ENCODE measurements around the gene PER2. TPM values are rescaled to one million over a fixed set of nuclear protein-coding genes. Genes with fewer than 3 reads are reported as not detected.

Gene PER2
- total RNA-seq, 4 donors from 2014 or later = 24.3 to 105 (median 85.9) TPM

- Histone ChIP-seq H3K4me1 (peaks cover 7% of the 10 kb centered on the region), H3K27ac (no peak overlapping the region), H3K4me3 (no peak overlapping the region), H3K27me3 (no peaks in the 10 kb centered on the region), H3K9me3 (no peaks in the 10 kb centered on the region), H3K36me3 (peaks cover 96% of the 10 kb centered on the region)
- TF ChIP-seq POLR2A (IDR thresholded peaks at IDR 0.05) (no peak), CTCF (IDR thresholded peaks at IDR 0.05) (no peak), POLR2AphosphoS5 (IDR thresholded peaks at IDR 0.05) (no peak), EP300 (IDR thresholded peaks at IDR 0.05) (no peak)
- 92% methylated on average over 12 of the region's 15 CpGs for WGBS
- DNase-seq (ENCODE audit: low spot score in 2 of 2) = no peak
Observed at GRCh38 chr2:238257786-238258700, 30.4 kb downstream of the PER2 start.

- WGBS = 76% methylated on average over 15 of the region's 18 CpGs
Observed at GRCh38 chr2:238256594-238257104, 31.8 kb downstream of the PER2 start.

GRCh38 chr2:238256111-238256510 is 32.3 kb downstream of the PER2 start:
- TF ChIP-seq CTCF (IDR thresholded peaks at IDR 0.05) = no peak
- WGBS = 90% methylated on average over 6 of the region's 6 CpGs
- Histone ChIP-seq H3K4me3 (no peak overlapping the region), H3K36me3 (peaks cover 97% of the 10 kb centered on the region), H3K9me3 (no peaks in the 10 kb centered on the region), H3K27me3 (no peaks in the 10 kb centered on the region), H3K27ac (no peak overlapping the region), H3K4me1 (no peaks in the 10 kb centered on the region)
- no peak for DNase-seq (ENCODE audit: low spot score in 2 of 2)

More at GRCh38 chr2:238256594-238257104, 31.8 kb downstream of the PER2 start:
- Histone ChIP-seq H3K4me3 (no peak overlapping the region), H3K27ac (no peak overlapping the region), H3K9me3 (no peaks in the 10 kb centered on the region), H3K4me1 (no peaks in the 10 kb centered on the region), H3K27me3 (no peaks in the 10 kb centered on the region), H3K36me3 (peaks cover 97% of the 10 kb centered on the region)
- TF ChIP-seq CTCF (IDR thresholded peaks at IDR 0.05) (peak; percentile 49 to 86), POLR2A (IDR thresholded peaks at IDR 0.05) (no peak), POLR2AphosphoS5 (IDR thresholded peaks at IDR 0.05) (peak in 1 of 3 donors; percentile 9)
- peak in 1 of 2 donors; percentile 79 for DNase-seq (ENCODE audit: low spot score in 2 of 2)

GRCh38 chr2:238255636-238256035 is 32.8 kb downstream of the PER2 start:
- TF ChIP-seq CTCF (IDR thresholded peaks at IDR 0.05) (no peak), EP300 (IDR thresholded peaks at IDR 0.05) (no peak), POLR2A (IDR thresholded peaks at IDR 0.05) (no peak)
- peaks cover 97% of the 10 kb centered on the region for H3K36me3 ChIP-seq
- WGBS = 94% methylated on average over 8 of the region's 8 CpGs
- H3K27ac ChIP-seq = no peak overlapping the region
- no peaks in the 10 kb centered on the region for H3K9me3 ChIP-seq
- H3K4me1 ChIP-seq = no peaks in the 10 kb centered on the region
- H3K4me3 ChIP-seq = no peak overlapping the region
- no peak for DNase-seq (ENCODE audit: low spot score in 2 of 2)
- no peaks in the 10 kb centered on the region for H3K27me3 ChIP-seq

GRCh38 chr2:238255151-238255551 is 33.3 kb downstream of the PER2 start:
- TF ChIP-seq POLR2A (IDR thresholded peaks at IDR 0.05) = no peak
- no peak for TF ChIP-seq CTCF (IDR thresholded peaks at IDR 0.05)
- no peak for TF ChIP-seq POLR2AphosphoS5 (IDR thresholded peaks at IDR 0.05)
- TF ChIP-seq EP300 (IDR thresholded peaks at IDR 0.05) = no peak
- H3K4me1 ChIP-seq = no peaks in the 10 kb centered on the region
- H3K9me3 ChIP-seq = no peaks in the 10 kb centered on the region
- no peaks in the 10 kb centered on the region for H3K27me3 ChIP-seq
- no peak for DNase-seq (ENCODE audit: low spot score in 2 of 2)
- no peak overlapping the region for H3K27ac ChIP-seq
- H3K36me3 ChIP-seq = peaks cover 97% of the 10 kb centered on the region
- 84% methylated on average over 6 of the region's 6 CpGs for WGBS
- H3K4me3 ChIP-seq = no peak overlapping the region
